Measurements from ENCODE around the gene LIMS2. TPM values are rescaled to one million over a fixed set of nuclear protein-coding genes. Genes with fewer than 3 reads are reported as not detected.
A peak's percentile ranks its signal among the peaks of the same experiment; 100 is the strongest.

LIMS2 gene
- total RNA-seq, 4 donors from 2014 or later, result 5.3 to 15.5 (median 9.9) TPM

DNA sequence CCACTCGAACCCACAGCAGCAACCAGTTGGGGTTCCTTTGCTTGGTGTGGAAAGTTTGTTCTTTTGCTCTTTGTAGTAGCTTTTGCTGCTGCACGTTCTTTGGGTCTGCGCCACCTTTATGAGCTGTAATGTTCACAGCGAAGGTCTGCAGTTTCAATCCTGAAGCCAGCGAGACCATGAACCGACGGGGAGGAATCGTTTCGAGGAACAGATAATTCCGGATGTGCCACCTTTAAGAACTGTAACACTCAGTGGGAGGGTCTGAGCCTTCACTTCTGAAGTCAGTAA is 15.1 kb downstream of the LIMS2 start:
- peak overlapping the region; percentile 13 to 79 (median 72) for H3K27ac ChIP-seq
- ATAC-seq, result no peak

DNA sequence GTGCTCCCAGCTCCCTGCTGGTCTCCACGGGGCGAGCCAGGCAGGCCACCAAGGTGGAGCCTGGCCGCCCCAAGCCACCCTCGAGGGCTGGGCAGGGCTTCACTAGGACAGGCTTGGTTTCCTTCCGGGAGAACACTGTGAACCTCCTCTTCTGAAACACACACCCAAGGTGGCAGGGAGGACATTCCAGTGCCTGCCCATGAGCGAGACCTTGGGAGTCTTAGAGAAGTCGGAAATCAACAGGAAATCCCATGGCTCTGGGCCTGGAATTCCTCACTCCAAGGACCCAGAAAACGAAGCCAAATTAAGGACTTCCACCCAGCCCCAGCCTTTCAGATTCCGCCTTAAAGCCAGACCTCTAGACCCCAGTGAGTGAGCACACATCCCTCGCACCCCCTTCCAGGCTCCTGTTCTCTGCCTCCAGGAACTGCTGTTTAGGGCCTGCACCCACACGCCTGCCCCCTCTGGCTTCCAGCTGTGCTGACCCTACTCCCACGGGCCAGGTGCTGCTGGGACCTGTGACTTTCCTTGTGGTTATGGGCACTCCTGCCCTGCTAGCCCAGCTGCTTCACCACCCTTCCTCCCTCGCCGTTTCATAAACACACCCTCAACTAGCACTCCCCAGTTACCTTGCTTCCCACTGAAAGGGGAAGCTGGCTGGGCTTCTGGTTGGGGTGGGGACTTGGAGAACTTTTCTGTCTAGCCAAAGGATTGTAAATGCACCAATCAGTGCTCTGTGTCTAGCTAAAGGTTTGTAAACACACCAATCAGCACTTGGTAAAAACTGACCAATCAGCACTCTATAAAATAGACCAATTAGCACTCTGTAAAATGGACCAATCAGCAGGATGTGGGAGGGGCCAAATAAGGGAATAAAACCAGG is 15.7 kb downstream of the LIMS2 start:
- Histone ChIP-seq H3K4me3 (no peak overlapping the region), H3K9me3 (no peaks in the 10 kb centered on the region), H3K36me3 (no peaks in the 10 kb centered on the region), H3K27ac (peak overlapping the region; percentile 66 to 79 (median 72)), H3K27me3 (no peaks in the 10 kb centered on the region), H3K4me1 (peaks cover 26 to 33% of the 10 kb centered on the region in 2 donors)
- no peak for TF ChIP-seq POLR2A (IDR thresholded peaks at IDR 0.05)
- TF ChIP-seq, protein P1, sequence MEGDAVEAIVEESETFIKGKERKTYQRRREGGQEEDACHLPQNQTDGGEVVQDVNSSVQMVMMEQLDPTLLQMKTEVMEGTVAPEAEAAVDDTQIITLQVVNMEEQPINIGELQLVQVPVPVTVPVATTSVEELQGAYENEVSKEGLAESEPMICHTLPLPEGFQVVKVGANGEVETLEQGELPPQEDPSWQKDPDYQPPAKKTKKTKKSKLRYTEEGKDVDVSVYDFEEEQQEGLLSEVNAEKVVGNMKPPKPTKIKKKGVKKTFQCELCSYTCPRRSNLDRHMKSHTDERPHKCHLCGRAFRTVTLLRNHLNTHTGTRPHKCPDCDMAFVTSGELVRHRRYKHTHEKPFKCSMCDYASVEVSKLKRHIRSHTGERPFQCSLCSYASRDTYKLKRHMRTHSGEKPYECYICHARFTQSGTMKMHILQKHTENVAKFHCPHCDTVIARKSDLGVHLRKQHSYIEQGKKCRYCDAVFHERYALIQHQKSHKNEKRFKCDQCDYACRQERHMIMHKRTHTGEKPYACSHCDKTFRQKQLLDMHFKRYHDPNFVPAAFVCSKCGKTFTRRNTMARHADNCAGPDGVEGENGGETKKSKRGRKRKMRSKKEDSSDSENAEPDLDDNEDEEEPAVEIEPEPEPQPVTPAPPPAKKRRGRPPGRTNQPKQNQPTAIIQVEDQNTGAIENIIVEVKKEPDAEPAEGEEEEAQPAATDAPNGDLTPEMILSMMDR (IDR thresholded peaks at IDR 0.05 in 4 of 5, conservative IDR thresholded peaks at IDR 0.05 in 1 of 5), result no peak
- intact Hi-C loops (cut with DNase I; ENCODE audit: low total_unique reads), result no loop called here
- ATAC-seq (peak; percentile 57 to 69), DNase-seq (no peak)
- in situ Hi-C loops (cut with MboI; ENCODE audit: low sequenced_read_pairs in 4 of 4), result no loop called here

More for the DNA sequence above, 15.1 kb downstream of the LIMS2 start:
- H3K4me1 ChIP-seq, result peaks cover 26 to 33% of the 10 kb centered on the region in 2 donors
- TF ChIP-seq POLR2A (IDR thresholded peaks at IDR 0.05), result no peak
- TF ChIP-seq, protein P1 (IDR thresholded peaks at IDR 0.05 in 4 of 5, conservative IDR thresholded peaks at IDR 0.05 in 1 of 5), result no peak
- in situ Hi-C loops (cut with MboI; ENCODE audit: low sequenced_read_pairs in 4 of 4), result no loop called here
- no peaks in the 10 kb centered on the region for H3K36me3 ChIP-seq
- H3K27me3 ChIP-seq, result no peaks in the 10 kb centered on the region
- DNase-seq, result no peak
- no peak overlapping the region for H3K4me3 ChIP-seq
- intact Hi-C loops (cut with DNase I; ENCODE audit: low total_unique reads), result no loop called here
- H3K9me3 ChIP-seq, result no peaks in the 10 kb centered on the region

DNA sequence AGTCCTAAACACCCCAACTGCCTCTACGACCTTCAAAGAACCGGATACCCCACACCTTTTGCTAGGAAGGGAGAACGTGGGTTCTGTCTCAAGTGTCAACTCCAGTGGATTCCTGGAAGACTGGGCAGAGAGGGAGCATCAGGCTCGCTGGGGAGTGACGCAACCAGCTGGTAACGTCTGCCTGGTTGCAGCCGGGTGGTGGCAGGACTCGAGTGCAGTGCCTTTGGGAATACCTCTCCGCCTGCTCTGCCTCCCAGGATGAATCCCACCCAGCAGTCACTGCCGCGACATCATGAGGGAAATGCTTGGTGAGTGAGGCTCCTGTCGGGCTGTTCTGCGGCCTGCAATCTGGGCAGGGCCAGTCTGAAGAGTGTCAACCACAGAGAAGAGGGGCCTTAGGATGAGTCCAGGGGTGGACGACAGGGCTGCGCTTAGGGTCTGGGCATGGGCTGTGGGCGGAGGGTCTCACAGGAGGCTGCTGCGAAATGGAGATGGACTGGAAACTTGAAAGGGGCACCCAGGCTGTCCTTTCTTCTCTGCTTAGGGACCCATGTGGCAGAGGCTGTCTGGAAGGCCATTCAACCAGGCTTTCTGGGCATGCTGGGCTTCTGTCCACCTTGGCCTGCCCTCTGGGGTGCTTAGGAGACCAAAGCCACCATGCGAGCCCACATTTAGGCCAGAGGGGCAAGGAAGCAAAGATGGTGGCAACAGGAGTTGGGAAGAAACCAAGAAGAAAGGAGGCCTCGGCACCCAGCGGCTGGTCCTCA is 16.5 kb downstream of the LIMS2 start:
- peaks cover 26 to 33% of the 10 kb centered on the region in 2 donors for H3K4me1 ChIP-seq
- intact Hi-C loops (cut with DNase I; ENCODE audit: low total_unique reads), result no loop called here

DNA sequence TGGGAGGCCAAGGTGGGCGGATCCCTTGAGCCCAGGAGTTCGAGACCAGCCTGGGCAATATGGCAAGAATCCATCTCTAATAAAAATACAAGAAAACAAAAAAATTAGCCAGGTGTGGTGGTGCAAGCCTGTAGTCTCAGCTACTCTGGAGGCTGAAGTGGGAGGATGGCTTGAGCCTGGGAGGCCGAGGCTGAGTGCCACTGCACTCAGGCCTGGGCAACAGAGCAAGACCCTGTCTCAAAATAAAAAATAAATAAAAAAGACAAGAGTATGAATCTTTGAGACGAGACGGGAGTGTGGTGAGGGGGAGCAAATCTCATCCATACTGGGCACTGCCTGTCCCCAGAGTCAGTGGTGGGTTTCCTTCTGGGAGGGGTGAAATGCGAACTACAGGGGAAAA is 17.2 kb downstream of the LIMS2 start:
- Histone ChIP-seq H3K4me1 (peaks cover 26 to 33% of the 10 kb centered on the region in 2 donors), H3K27ac (peak overlapping the region; percentile 66 to 79 (median 72)), H3K36me3 (no peaks in the 10 kb centered on the region), H3K9me3 (no peaks in the 10 kb centered on the region), H3K4me3 (no peak overlapping the region), H3K27me3 (no peaks in the 10 kb centered on the region)
- intact Hi-C loops (cut with DNase I; ENCODE audit: low total_unique reads) (no loop called here), in situ Hi-C loops (cut with MboI; ENCODE audit: low sequenced_read_pairs in 4 of 4) (no loop called here)
- no peak for DNase-seq
- no peak for TF ChIP-seq POLR2A (IDR thresholded peaks at IDR 0.05)
- TF ChIP-seq, protein P1 (IDR thresholded peaks at IDR 0.05 in 4 of 5, conservative IDR thresholded peaks at IDR 0.05 in 1 of 5), result no peak
- ATAC-seq, result no peak

More for the DNA sequence above, 16.5 kb downstream of the LIMS2 start:
- no peak overlapping the region for H3K4me3 ChIP-seq
- H3K9me3 ChIP-seq, result no peaks in the 10 kb centered on the region
- H3K36me3 ChIP-seq, result no peaks in the 10 kb centered on the region
- H3K27ac ChIP-seq, result peak overlapping the region; percentile 66 to 79 (median 72)
- no peak for TF ChIP-seq POLR2A (IDR thresholded peaks at IDR 0.05)
- TF ChIP-seq, protein P1 (IDR thresholded peaks at IDR 0.05 in 4 of 5, conservative IDR thresholded peaks at IDR 0.05 in 1 of 5), result no peak
- no peaks in the 10 kb centered on the region for H3K27me3 ChIP-seq
- no peak for ATAC-seq
- in situ Hi-C loops (cut with MboI; ENCODE audit: low sequenced_read_pairs in 4 of 4), result no loop called here
- no peak for DNase-seq

Measured in gastrocnemius medialis (tissue), 4 donors.